ENCODE data around the gene GPC3.
A peak's percentile ranks its signal among the peaks of the same experiment; 100 is the strongest.

The GPC3 gene

GRCh38 chrX:133640161-133641015 lies 345.0 kb downstream of the GPC3 start:
- TF ChIP-seq CTCF (conservative IDR thresholded peaks at IDR 0.05; ENCODE audit: low read depth, low read length): no peak
- DNase-seq (ENCODE audit: low read depth): peak; percentile 43
- no peak overlapping the region for H3K4me3 ChIP-seq (ENCODE audit: low read depth, low read length)

- no peak for DNase-seq (ENCODE audit: low read depth)
- no peak for TF ChIP-seq CTCF (conservative IDR thresholded peaks at IDR 0.05; ENCODE audit: low read depth, low read length)
- H3K4me3 ChIP-seq (ENCODE audit: low read depth, low read length): no peak overlapping the region
Observed at GRCh38 chrX:133639726-133640125, 345.7 kb downstream of the GPC3 start.

GRCh38 chrX:133638285-133638684 lies 347.1 kb downstream of the GPC3 start:
- no peak for TF ChIP-seq CTCF (conservative IDR thresholded peaks at IDR 0.05; ENCODE audit: low read depth, low read length)
- DNase-seq (ENCODE audit: low read depth): no peak
- H3K4me3 ChIP-seq (ENCODE audit: low read depth, low read length): no peak overlapping the region

- H3K4me3 ChIP-seq (ENCODE audit: low read depth, low read length): no peak overlapping the region
- no peak for DNase-seq (ENCODE audit: low read depth)
- TF ChIP-seq CTCF (conservative IDR thresholded peaks at IDR 0.05; ENCODE audit: low read depth, low read length): no peak
Observed at GRCh38 chrX:133637765-133638164, 347.6 kb downstream of the GPC3 start.

GRCh38 chrX:133636009-133636408 lies 349.4 kb downstream of the GPC3 start:
- DNase-seq (ENCODE audit: low read depth): no peak
- H3K4me3 ChIP-seq (ENCODE audit: low read depth, low read length): no peak overlapping the region
- TF ChIP-seq CTCF (conservative IDR thresholded peaks at IDR 0.05; ENCODE audit: low read depth, low read length): no peak

GRCh38 chrX:133634416-133634815 lies 351.0 kb downstream of the GPC3 start:
- TF ChIP-seq CTCF (conservative IDR thresholded peaks at IDR 0.05; ENCODE audit: low read depth, low read length): no peak
- DNase-seq (ENCODE audit: low read depth): no peak
- H3K4me3 ChIP-seq (ENCODE audit: low read depth, low read length): no peak overlapping the region

- TF ChIP-seq CTCF (conservative IDR thresholded peaks at IDR 0.05; ENCODE audit: low read depth, low read length): no peak
- no peak for DNase-seq (ENCODE audit: low read depth)
- H3K4me3 ChIP-seq (ENCODE audit: low read depth, low read length): no peak overlapping the region
Observed at GRCh38 chrX:133633950-133634349, 351.4 kb downstream of the GPC3 start.

All from choroid plexus epithelial cell (primary cell).